ENCODE results near the gene TWIST2.

TWIST2 gene

GRCh38 chr2:238868616-238869292 is 20.9 kb downstream of the TWIST2 start:
- H3K4me3 ChIP-seq (ENCODE audit: low read depth, low read length): no peak overlapping the region

DNA sequence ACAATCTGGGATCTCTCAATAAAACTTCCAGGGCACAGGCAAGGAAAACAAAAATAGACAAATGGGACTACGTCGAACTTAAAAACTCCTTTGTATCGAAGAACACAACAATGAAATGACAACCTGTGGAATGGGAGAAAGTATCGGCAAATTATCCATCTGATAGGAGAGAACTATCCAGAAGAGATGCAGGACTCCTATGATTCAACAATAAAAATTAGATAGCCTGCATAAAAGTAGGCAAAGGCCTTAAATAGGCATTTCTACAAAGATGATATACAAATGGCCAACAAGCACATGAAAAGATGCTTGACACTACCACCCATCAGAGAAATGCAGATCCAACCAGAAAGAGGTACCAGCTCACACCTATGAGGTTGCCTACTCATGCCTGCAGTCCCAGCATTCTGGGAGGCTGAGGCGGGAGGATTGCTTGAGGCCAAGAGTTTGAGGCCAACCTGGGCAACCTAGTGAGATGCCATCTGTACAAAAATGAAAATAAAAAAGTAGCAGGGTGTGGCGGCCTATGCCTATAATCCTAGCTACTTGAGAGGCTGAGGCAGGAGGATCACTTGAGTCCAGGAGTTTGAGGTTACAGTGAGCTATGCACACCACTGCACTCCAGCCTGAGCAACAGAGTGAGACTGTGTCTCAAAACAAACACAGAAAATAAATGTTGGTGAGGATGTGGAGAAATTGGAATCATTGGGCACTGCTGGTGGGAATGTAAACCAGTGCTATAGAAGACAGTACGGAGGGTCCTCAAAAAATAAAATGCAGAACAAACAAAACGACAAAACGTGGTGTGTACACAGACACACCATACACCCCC is 21.6 kb downstream of the TWIST2 start:
- no peak overlapping the region for H3K4me3 ChIP-seq (ENCODE audit: low read depth, low read length)
- in situ Hi-C loops (cut with HindIII; ENCODE audit: low sequenced_read_pairs): no loop called here
- DNase-seq (ENCODE audit: low read depth, low spot score): peak; percentile 34
- TF ChIP-seq CTCF (IDR thresholded peaks at IDR 0.05; ENCODE audit: low read depth, low read length): no peak

More at GRCh38 chr2:238868616-238869292, 20.9 kb downstream of the TWIST2 start:
- no peak for TF ChIP-seq CTCF (IDR thresholded peaks at IDR 0.05; ENCODE audit: low read depth, low read length)
- in situ Hi-C loops (cut with HindIII; ENCODE audit: low sequenced_read_pairs): no loop called here
- peak; percentile 29 for DNase-seq (ENCODE audit: low read depth, low spot score)

GRCh38 chr2:238870261-238870660 is 22.4 kb downstream of the TWIST2 start:
- in situ Hi-C loops (cut with HindIII; ENCODE audit: low sequenced_read_pairs): no loop called here
- TF ChIP-seq CTCF (IDR thresholded peaks at IDR 0.05; ENCODE audit: low read depth, low read length): no peak
- no peak overlapping the region for H3K4me3 ChIP-seq (ENCODE audit: low read depth, low read length)
- DNase-seq (ENCODE audit: low read depth, low spot score): no peak

- H3K4me3 ChIP-seq (ENCODE audit: low read depth, low read length): no peak overlapping the region
- DNase-seq (ENCODE audit: low read depth, low spot score): no peak
- TF ChIP-seq CTCF (IDR thresholded peaks at IDR 0.05; ENCODE audit: low read depth, low read length): no peak
- in situ Hi-C loops (cut with HindIII; ENCODE audit: low sequenced_read_pairs): no loop called here
Observed at GRCh38 chr2:238872026-238872425, 24.1 kb downstream of the TWIST2 start.

GRCh38 chr2:238872628-238873380 is 24.9 kb downstream of the TWIST2 start:
- no peak for DNase-seq (ENCODE audit: low read depth, low spot score)
- in situ Hi-C loops (cut with HindIII; ENCODE audit: low sequenced_read_pairs): no loop called here
- H3K4me3 ChIP-seq (ENCODE audit: low read depth, low read length): no peak overlapping the region
- TF ChIP-seq CTCF (IDR thresholded peaks at IDR 0.05; ENCODE audit: low read depth, low read length): no peak

GRCh38 chr2:238873381-238873801 is 25.5 kb downstream of the TWIST2 start:
- no peak overlapping the region for H3K4me3 ChIP-seq (ENCODE audit: low read depth, low read length)
- in situ Hi-C loops (cut with HindIII; ENCODE audit: low sequenced_read_pairs): no loop called here
- no peak for DNase-seq (ENCODE audit: low read depth, low spot score)
- TF ChIP-seq CTCF (IDR thresholded peaks at IDR 0.05; ENCODE audit: low read depth, low read length): no peak

Data from astrocyte of the spinal cord (primary cell).